Cardiac muscle cell (in vitro differentiated cells and primary cell): ENCODE data around the gene COL15A1. TPM values are rescaled to one million over a fixed set of nuclear protein-coding genes. Genes with fewer than 3 reads are reported as not detected.

ENCODE experiments used
- DNase-seq, 2 donors: peaks; one replicate each; pipeline versions ENCODE4 v3.0.0 to v3.0.0-alpha.2; 2010 to 2017; ENCODE audit warnings: low read depth in 1 of 2, low spot score in 1 of 2
- H3K27ac ChIP-seq: fragments of 200-600 bp; sonication (generic); 2 replicates; pipeline ENCODE4 v1.5.1; 2016
- H3K27me3 ChIP-seq: fragments of 200-600 bp; sonication (generic); 2 replicates; pipeline ENCODE4 v1.6.0; 2016; ENCODE audit warnings: control low read depth
- H3K36me3 ChIP-seq: fragments of 200-600 bp; sonication (generic); 2 replicates; pipeline ENCODE4 v1.5.1; 2016; ENCODE audit warnings: control low read depth
- H3K4me1 ChIP-seq: fragments of 200-600 bp; sonication (generic); 2 replicates; pipeline ENCODE4 v1.8.1; 2017; ENCODE audit warnings: low read depth, mild to moderate bottlenecking, mixed run types
- H3K4me3 ChIP-seq: fragments of 200-600 bp; sonication (generic); 2 replicates; pipeline ENCODE4 v1.5.1; 2016; ENCODE audit warnings: mild to moderate bottlenecking
- H3K9me3 ChIP-seq: fragments of 200-600 bp; sonication (generic); 2 replicates; pipeline ENCODE4 v1.5.1; 2017; ENCODE audit warnings: low read depth, mild to moderate bottlenecking, control low read depth
- polyA plus RNA-seq: library from polyadenylated mRNA; unstranded; fragments of >200 nt; fragmentation: Nextera tagmentation; extraction: Ambion mirVana; gene quantifications from 2 replicates; pipeline ENCODE4 v1.2.1, GENCODE V29; 2016
- total RNA-seq: library from RNA; depleted of rRNA; stranded (reverse); fragments of >200 nt; gene quantifications from 2 replicates; pipeline ENCODE4 v1.2.3, GENCODE V29; 2016
- TF ChIP-seq, protein P1 (sequence below): IDR thresholded peaks from 2 replicates; pipeline ENCODE4 v1.5.1; 2012; ENCODE audit warnings: low read depth, mild to moderate bottlenecking, low read length

COL15A1 gene
- total and polyA plus RNA-seq, 2 experiments from 2014 or later: 0.74 to 1.3 TPM

GRCh38 chr9:99069075-99069474 is 125.4 kb downstream of the COL15A1 start:
- Histone ChIP-seq H3K27me3 (no peaks in the 10 kb centered on the region), H3K4me3 (no peak overlapping the region), H3K4me1 (no peaks in the 10 kb centered on the region), H3K27ac (no peak overlapping the region), H3K36me3 (no peaks in the 10 kb centered on the region), H3K9me3 (no peaks in the 10 kb centered on the region)
- TF ChIP-seq, protein P1, sequence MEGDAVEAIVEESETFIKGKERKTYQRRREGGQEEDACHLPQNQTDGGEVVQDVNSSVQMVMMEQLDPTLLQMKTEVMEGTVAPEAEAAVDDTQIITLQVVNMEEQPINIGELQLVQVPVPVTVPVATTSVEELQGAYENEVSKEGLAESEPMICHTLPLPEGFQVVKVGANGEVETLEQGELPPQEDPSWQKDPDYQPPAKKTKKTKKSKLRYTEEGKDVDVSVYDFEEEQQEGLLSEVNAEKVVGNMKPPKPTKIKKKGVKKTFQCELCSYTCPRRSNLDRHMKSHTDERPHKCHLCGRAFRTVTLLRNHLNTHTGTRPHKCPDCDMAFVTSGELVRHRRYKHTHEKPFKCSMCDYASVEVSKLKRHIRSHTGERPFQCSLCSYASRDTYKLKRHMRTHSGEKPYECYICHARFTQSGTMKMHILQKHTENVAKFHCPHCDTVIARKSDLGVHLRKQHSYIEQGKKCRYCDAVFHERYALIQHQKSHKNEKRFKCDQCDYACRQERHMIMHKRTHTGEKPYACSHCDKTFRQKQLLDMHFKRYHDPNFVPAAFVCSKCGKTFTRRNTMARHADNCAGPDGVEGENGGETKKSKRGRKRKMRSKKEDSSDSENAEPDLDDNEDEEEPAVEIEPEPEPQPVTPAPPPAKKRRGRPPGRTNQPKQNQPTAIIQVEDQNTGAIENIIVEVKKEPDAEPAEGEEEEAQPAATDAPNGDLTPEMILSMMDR: no peak
- no peak for DNase-seq

- no peaks in the 10 kb centered on the region for H3K36me3 ChIP-seq
- H3K9me3 ChIP-seq: no peaks in the 10 kb centered on the region
- no peak for DNase-seq
- H3K4me3 ChIP-seq: no peak overlapping the region
- H3K4me1 ChIP-seq: no peaks in the 10 kb centered on the region
- H3K27ac ChIP-seq: no peak overlapping the region
- H3K27me3 ChIP-seq: no peaks in the 10 kb centered on the region
- TF ChIP-seq, protein P1: no peak
These were observed 125.8 kb downstream of the COL15A1 start for GRCh38 chr9:99069546-99069945.

DNA sequence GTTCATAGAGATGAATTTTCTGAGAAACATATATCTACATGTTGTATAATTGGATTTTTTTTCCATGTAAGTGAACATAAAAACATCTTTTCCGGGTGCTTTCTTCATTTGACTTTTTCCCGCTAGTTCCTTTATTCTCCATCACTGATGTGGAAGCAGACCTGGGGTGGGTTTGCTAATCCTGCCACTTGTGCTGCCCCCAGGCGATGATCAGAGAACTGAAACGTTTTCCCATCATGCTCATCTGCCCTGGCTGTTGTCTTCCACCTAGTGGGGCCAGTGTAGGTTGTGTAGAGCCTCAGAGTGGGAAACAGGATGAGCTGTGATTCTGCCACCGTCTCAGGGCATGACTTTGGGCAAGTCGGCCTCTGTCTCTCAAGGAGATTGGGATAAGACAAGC is 127.0 kb downstream of the COL15A1 start:
- H3K36me3 ChIP-seq: no peaks in the 10 kb centered on the region
- no peak overlapping the region for H3K4me3 ChIP-seq
- no peak for DNase-seq
- no peaks in the 10 kb centered on the region for H3K9me3 ChIP-seq
- H3K4me1 ChIP-seq: no peaks in the 10 kb centered on the region
- no peaks in the 10 kb centered on the region for H3K27me3 ChIP-seq
- no peak overlapping the region for H3K27ac ChIP-seq
- TF ChIP-seq, protein P1: no peak

DNA sequence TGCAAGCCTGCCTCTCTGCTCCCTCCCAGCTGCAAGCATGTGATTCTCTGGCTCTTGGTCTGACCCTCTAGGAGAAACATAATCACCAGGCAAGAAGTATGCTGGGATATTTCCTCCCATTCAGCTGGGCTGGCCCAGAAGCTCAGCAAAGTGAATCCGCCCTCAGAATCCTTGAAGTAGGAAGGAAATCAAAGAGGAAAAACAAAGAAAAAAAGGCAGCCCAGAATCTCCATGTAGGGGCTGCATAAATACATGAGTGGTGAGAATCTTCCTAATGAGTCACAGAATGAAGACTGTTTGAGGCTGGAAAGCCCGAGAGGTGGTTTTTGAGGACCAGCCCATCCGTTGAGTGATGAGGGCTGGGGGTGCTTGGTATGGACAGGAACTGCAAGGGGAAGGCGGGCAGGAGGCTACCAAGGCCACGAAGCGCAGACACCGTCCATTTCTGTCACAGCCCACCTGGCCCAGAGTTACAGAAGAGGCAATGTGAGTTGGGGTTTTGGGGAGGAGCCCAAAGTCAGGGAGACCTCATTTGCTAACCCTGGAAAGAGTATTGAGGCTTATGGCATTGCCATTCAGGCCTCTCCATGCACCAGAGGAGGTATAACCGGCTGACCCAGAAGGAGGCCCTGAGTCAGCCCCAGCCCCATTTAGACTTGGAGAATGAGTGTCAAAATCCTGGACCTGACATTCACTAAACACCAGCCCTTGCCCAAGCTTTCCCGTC is 127.8 kb downstream of the COL15A1 start:
- Histone ChIP-seq H3K36me3 (no peaks in the 10 kb centered on the region), H3K4me1 (no peaks in the 10 kb centered on the region), H3K27me3 (no peaks in the 10 kb centered on the region), H3K9me3 (no peaks in the 10 kb centered on the region), H3K27ac (no peak overlapping the region), H3K4me3 (no peak overlapping the region)
- no peak for DNase-seq
- TF ChIP-seq, protein P1: no peak

DNA sequence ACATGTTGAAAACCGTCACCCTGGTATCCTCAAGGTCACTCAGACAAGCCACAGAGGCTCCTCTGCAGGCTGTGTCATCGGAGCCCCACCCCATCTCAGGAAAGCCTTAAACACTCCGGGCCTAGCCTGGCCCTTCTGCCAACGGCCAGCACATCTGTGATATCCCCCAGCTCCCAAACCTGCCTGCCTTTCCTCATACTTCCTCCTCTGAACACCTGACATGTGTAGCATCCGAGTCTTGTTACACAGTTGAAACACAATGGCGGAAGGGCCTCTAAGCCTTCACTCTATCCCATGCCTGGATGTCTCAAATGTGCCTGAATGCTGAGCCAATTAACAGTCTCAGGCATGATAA is 128.3 kb downstream of the COL15A1 start:
- Histone ChIP-seq H3K27ac (no peak overlapping the region), H3K9me3 (no peaks in the 10 kb centered on the region), H3K27me3 (no peaks in the 10 kb centered on the region), H3K36me3 (no peaks in the 10 kb centered on the region), H3K4me1 (no peaks in the 10 kb centered on the region), H3K4me3 (no peak overlapping the region)
- TF ChIP-seq, protein P1: no peak
- no peak for DNase-seq

DNA sequence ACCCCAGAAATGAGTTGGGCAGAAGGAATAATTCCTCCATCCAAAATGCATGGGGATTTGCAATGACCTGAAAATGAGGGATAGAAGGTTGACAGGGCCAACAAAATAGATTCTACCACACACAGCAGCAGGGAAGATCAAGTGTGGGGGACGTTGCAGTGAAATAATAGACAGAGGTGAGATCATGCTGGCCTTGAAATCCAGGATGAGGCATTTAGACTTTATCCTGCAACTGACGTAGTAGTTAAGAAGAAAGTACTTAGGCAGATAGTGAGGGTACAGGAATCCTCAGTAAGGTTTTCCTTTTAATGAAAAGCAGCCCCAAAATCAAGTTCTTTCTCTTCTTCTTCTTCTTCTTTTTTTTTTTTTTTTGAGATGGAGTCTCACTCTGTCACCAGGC is 129.6 kb downstream of the COL15A1 start:
- Histone ChIP-seq H3K4me3 (no peak overlapping the region), H3K9me3 (no peaks in the 10 kb centered on the region), H3K36me3 (no peaks in the 10 kb centered on the region), H3K27ac (no peak overlapping the region), H3K4me1 (no peaks in the 10 kb centered on the region), H3K27me3 (no peaks in the 10 kb centered on the region)
- DNase-seq: no peak
- TF ChIP-seq, protein P1: no peak
